Measurements from ENCODE around the gene NKAIN2.

The NKAIN2 gene

GRCh38 chr6:123804014-123804786, 535 bp downstream of the NKAIN2 start:
- no peak for TF ChIP-seq CTCF (IDR thresholded peaks at IDR 0.05; ENCODE audit: insufficient read depth, low read length, missing control alignments)
- POLR2A ChIA-PET = no interaction called here
- DNase-seq (ENCODE audit: low read depth, low spot score) = no peak
- CTCF ChIA-PET = no interaction called here
- H3K4me3 ChIP-seq (ENCODE audit: low read depth, low read length) = no peak overlapping the region

- no peak for DNase-seq (ENCODE audit: low read depth, low spot score)
- ChIA-PET CTCF (no interaction called here), POLR2A (no interaction called here)
- no peak overlapping the region for H3K4me3 ChIP-seq (ENCODE audit: low read depth, low read length)
- TF ChIP-seq CTCF (IDR thresholded peaks at IDR 0.05; ENCODE audit: insufficient read depth, low read length, missing control alignments) = no peak
These were observed 1.3 kb downstream of the NKAIN2 start for GRCh38 chr6:123804787-123805540.

GRCh38 chr6:123805921-123806320, 2.3 kb downstream of the NKAIN2 start:
- TF ChIP-seq CTCF (IDR thresholded peaks at IDR 0.05; ENCODE audit: insufficient read depth, low read length, missing control alignments) = no peak
- CTCF ChIA-PET = no interaction called here
- H3K4me3 ChIP-seq (ENCODE audit: low read depth, low read length) = no peak overlapping the region
- no peak for DNase-seq (ENCODE audit: low read depth, low spot score)
- POLR2A ChIA-PET = no interaction called here

GRCh38 chr6:123806561-123806960, 2.9 kb downstream of the NKAIN2 start:
- ChIA-PET CTCF (no interaction called here), POLR2A (no interaction called here)
- no peak for DNase-seq (ENCODE audit: low read depth, low spot score)
- TF ChIP-seq CTCF (IDR thresholded peaks at IDR 0.05; ENCODE audit: insufficient read depth, low read length, missing control alignments) = no peak
- H3K4me3 ChIP-seq (ENCODE audit: low read depth, low read length) = no peak overlapping the region

- POLR2A ChIA-PET = no interaction called here
These were observed 4.9 kb downstream of the NKAIN2 start for GRCh38 chr6:123808556-123808955.

More at GRCh38 chr6:123808556-123808955, 4.9 kb downstream of the NKAIN2 start:
- CTCF ChIA-PET = no interaction called here
- H3K4me3 ChIP-seq (ENCODE audit: low read depth, low read length) = no peak overlapping the region
- DNase-seq (ENCODE audit: low read depth, low spot score) = no peak
- TF ChIP-seq CTCF (IDR thresholded peaks at IDR 0.05; ENCODE audit: insufficient read depth, low read length, missing control alignments) = no peak
